Esophagus muscularis mucosa (tissue), 4 donors: ENCODE measurements around the gene SUFU. TPM values are rescaled to one million over a fixed set of nuclear protein-coding genes. Genes with fewer than 3 reads are reported as not detected.

Experiments used
- DNase-seq: peaks from one replicate; pipeline ENCODE4 v3.0.0-alpha.2; 2017; ENCODE audit errors: extremely low spot score
- H3K27ac ChIP-seq, 4 donors: fragments of 200-600 bp; sonication (generic); replicated peaks in 1 of 4; 1 replicate in 3 of 4; 2 replicates in 1 of 4; pipeline ENCODE4 v1.5.1; 2016 to 2019; ENCODE audit warnings: mild to moderate bottlenecking in 1 of 4
- H3K27me3 ChIP-seq, 4 donors: fragments of 200-600 bp; sonication (generic); one replicate each; pipeline versions ENCODE4 v1.5.1 to v1.6.0; 2016 to 2019
- H3K36me3 ChIP-seq, 4 donors: fragments of 200-600 bp; sonication (generic); one replicate each; pipeline ENCODE4 v1.5.1; 2016 to 2019
- H3K4me1 ChIP-seq, 4 donors: fragments of 200-600 bp; sonication (generic); one replicate each; pipeline ENCODE4 v1.5.1; 2016 to 2019
- H3K4me3 ChIP-seq, 4 donors: fragments of 200-600 bp; sonication (generic); 1 replicate in 2 of 4; 2 replicates in 2 of 4; pipeline ENCODE4 v1.5.1; 2016 to 2019; ENCODE audit warnings: mild to moderate bottlenecking in 4 of 4, moderate library complexity in 1 of 4
- H3K9me3 ChIP-seq, 4 donors: fragments of 200-600 bp; sonication (generic); 1 replicate in 3 of 4; 2 replicates in 1 of 4; pipeline ENCODE4 v1.5.1; 2016 to 2019
- CTCF ChIP-seq, 3 experiments: fragments of 200-600 bp in 2 of 3; fragments of 450-650 bp in 1 of 3; sonication (generic) in 2 of 3; IDR thresholded peaks; one replicate each; pipeline ENCODE4 v1.5.1; 2017 to 2019; ENCODE audit warnings: antibody characterized with exemption in 3 of 3, mild to moderate bottlenecking in 2 of 3, moderate library complexity in 1 of 3
- EP300 ChIP-seq: sonication (generic); formaldehyde crosslinking; IDR thresholded peaks from one replicate; pipeline ENCODE4 v1.6.1; 2017; ENCODE audit warnings: antibody characterized with exemption
- POLR2A ChIP-seq: fragments of 450-650 bp; IDR thresholded peaks from one replicate; pipeline ENCODE4 v1.6.1; 2017; ENCODE audit warnings: antibody characterized with exemption, moderate library complexity, mild to moderate bottlenecking, low read depth
- POLR2AphosphoS5 ChIP-seq, 2 donors: sonication (generic); formaldehyde crosslinking; IDR thresholded peaks; one replicate each; pipeline ENCODE4 v1.6.1; 2017; ENCODE audit warnings: antibody characterized with exemption in 2 of 2
- WGBS: methylation state at CpG from one replicate; pipeline ENCODE4 v1.1.5; 2018; 5-methylcytosine and 5-hydroxymethylcytosine counted together
- intact Hi-C: fragments of 100-400 bp; cut with DNase I; formaldehyde crosslinking; loops from one replicate; pipeline ENCODE4 v1.15.1; 2023
- total RNA-seq, 4 donors: library from RNA; depleted of rRNA; stranded (reverse); fragments of >200 nt; gene quantifications; one replicate each; pipeline versions ENCODE4 v1.1.0 to v1.2.1, GENCODE V29; 2016

SUFU gene
- total RNA-seq, 4 donors from 2014 or later: 5.0 to 11.7 (median 10.1) TPM

- WGBS: 22% methylated on average over 2 of the region's 2 CpGs
- intact Hi-C loops: no loop called here
- DNase-seq: no peak
- no peaks in the 10 kb centered on the region for H3K27me3 ChIP-seq
- no peaks in the 10 kb centered on the region for H3K9me3 ChIP-seq
- peaks cover 70 to 79% (median 74%) of the 10 kb centered on the region in 4 donors for H3K4me1 ChIP-seq
- peak overlapping the region; percentile 67 to 81 (median 76) for H3K27ac ChIP-seq
- no peaks in the 10 kb centered on the region for H3K36me3 ChIP-seq
- peak overlapping the region; percentile 33 to 48 (median 44) for H3K4me3 ChIP-seq
- no peak for TF ChIP-seq POLR2AphosphoS5 (IDR thresholded peaks at IDR 0.05)
- TF ChIP-seq CTCF (IDR thresholded peaks at IDR 0.05): no peak
- TF ChIP-seq POLR2A: no peak
- TF ChIP-seq EP300: no peak
Observed at GRCh38 chr10:102674566-102674965, 170.8 kb downstream of the SUFU start.

- H3K4me1 ChIP-seq: peaks cover 68 to 74% (median 70%) of the 10 kb centered on the region in 4 donors
- H3K27ac ChIP-seq: peak overlapping the region; percentile 67 to 81 (median 76)
- no peak for DNase-seq
- 21% methylated on average over 7 of the region's 8 CpGs for WGBS
- H3K27me3 ChIP-seq: no peaks in the 10 kb centered on the region
- no peak overlapping the region for H3K4me3 ChIP-seq
- no peaks in the 10 kb centered on the region for H3K36me3 ChIP-seq
- H3K9me3 ChIP-seq: no peaks in the 10 kb centered on the region
- intact Hi-C loops: no loop called here
- no peak for TF ChIP-seq POLR2AphosphoS5 (IDR thresholded peaks at IDR 0.05)
- no peak for TF ChIP-seq EP300
- TF ChIP-seq POLR2A: no peak
- TF ChIP-seq CTCF (IDR thresholded peaks at IDR 0.05): no peak
Observed at GRCh38 chr10:102675011-102675665, 171.4 kb downstream of the SUFU start.

- H3K27me3 ChIP-seq: no peaks in the 10 kb centered on the region
- H3K4me1 ChIP-seq: peaks cover 68 to 70% (median 69%) of the 10 kb centered on the region in 4 donors
- WGBS: 16% methylated on average over 14 of the region's 16 CpGs
Observed at GRCh38 chr10:102675666-102676533, 172.1 kb downstream of the SUFU start.

More at GRCh38 chr10:102675666-102676533, 172.1 kb downstream of the SUFU start:
- TF ChIP-seq EP300 (no peak), POLR2AphosphoS5 (IDR thresholded peaks at IDR 0.05) (no peak), CTCF (IDR thresholded peaks at IDR 0.05) (no peak), POLR2A (no peak)
- Histone ChIP-seq H3K27ac (peak overlapping the region; percentile 67 to 81 (median 76)), H3K9me3 (no peaks in the 10 kb centered on the region), H3K4me3 (no peak overlapping the region), H3K36me3 (peaks cover 0 to 3% (median 0%) of the 10 kb centered on the region in 4 donors)
- no peak for DNase-seq
- intact Hi-C loops: no loop called here
